ENCODE results near the gene CYSLTR2. TPM values are rescaled to one million over a fixed set of nuclear protein-coding genes. Genes with fewer than 3 reads are reported as not detected.

CYSLTR2 gene
- total and polyA plus RNA-seq, 2 experiments from 2014 or later: 5.1 to 22.2 TPM

GRCh38 chr13:48725271-48725670, 71.5 kb downstream of the CYSLTR2 start:
- TF ChIP-seq CTCF (IDR thresholded peaks at IDR 0.05; ENCODE audit: poor library complexity): no peak
- no peak for TF ChIP-seq EZH2 (IDR thresholded peaks at IDR 0.05; ENCODE audit: borderline replicate concordance)
- no peak for TF ChIP-seq EZH2phosphoT487 (IDR thresholded peaks at IDR 0.05; ENCODE audit: low read depth, severe bottlenecking, unreplicated experiment)
- H3K27ac ChIP-seq: no peak overlapping the region
- no peaks in the 10 kb centered on the region for H4K20me1 ChIP-seq (ENCODE audit: insufficient read depth, poor library complexity, severe bottlenecking)
- H3K27me3 ChIP-seq: no peaks in the 10 kb centered on the region
- H3K4me3 ChIP-seq: no peak overlapping the region
- no peaks in the 10 kb centered on the region for H3K9me3 ChIP-seq (ENCODE audit: low read depth)
- H3K79me2 ChIP-seq: no peaks in the 10 kb centered on the region
- H3K4me2 ChIP-seq: no peak overlapping the region
- no peaks in the 10 kb centered on the region for H3K9me2 ChIP-seq (replicated peaks; ENCODE audit: insufficient read depth)
- H2AFZ ChIP-seq: no peak overlapping the region
- no peak for DNase-seq (ENCODE audit: low spot score)
- no peaks in the 10 kb centered on the region for H3K36me3 ChIP-seq (replicated peaks; ENCODE audit: insufficient read depth, low read depth)
- peaks cover 12% of the 10 kb centered on the region for H3K4me1 ChIP-seq (ENCODE audit: insufficient read depth)

GRCh38 chr13:48726711-48727110, 73.0 kb downstream of the CYSLTR2 start:
- no peaks in the 10 kb centered on the region for H3K9me3 ChIP-seq (ENCODE audit: low read depth)
- 54% methylated on average over 2 of the region's 2 CpGs for WGBS (ENCODE audit: low lambda C conversion rate, missing lambda C conversion rate)
- no peak overlapping the region for H2AFZ ChIP-seq
- no peaks in the 10 kb centered on the region for H4K20me1 ChIP-seq (ENCODE audit: insufficient read depth, poor library complexity, severe bottlenecking)
- H3K36me3 ChIP-seq (replicated peaks; ENCODE audit: insufficient read depth, low read depth): no peaks in the 10 kb centered on the region
- H3K4me3 ChIP-seq: no peak overlapping the region
- no peaks in the 10 kb centered on the region for H3K79me2 ChIP-seq
- TF ChIP-seq EZH2 (IDR thresholded peaks at IDR 0.05; ENCODE audit: borderline replicate concordance) (no peak), CTCF (IDR thresholded peaks at IDR 0.05; ENCODE audit: poor library complexity) (no peak), EZH2phosphoT487 (IDR thresholded peaks at IDR 0.05; ENCODE audit: low read depth, severe bottlenecking, unreplicated experiment) (no peak)
- H3K27me3 ChIP-seq: no peaks in the 10 kb centered on the region
- no peak for DNase-seq (ENCODE audit: low spot score)
- H3K9me2 ChIP-seq (replicated peaks; ENCODE audit: insufficient read depth): no peaks in the 10 kb centered on the region
- H3K4me1 ChIP-seq (ENCODE audit: insufficient read depth): peaks cover 12% of the 10 kb centered on the region
- H3K27ac ChIP-seq: peak overlapping the region; percentile 61
- H3K4me2 ChIP-seq: no peak overlapping the region

GRCh38 chr13:48727241-48728011, 73.7 kb downstream of the CYSLTR2 start:
- no peaks in the 10 kb centered on the region for H3K9me2 ChIP-seq (replicated peaks; ENCODE audit: insufficient read depth)
- no peaks in the 10 kb centered on the region for H4K20me1 ChIP-seq (ENCODE audit: insufficient read depth, poor library complexity, severe bottlenecking)
- H3K27me3 ChIP-seq: no peaks in the 10 kb centered on the region
- H3K4me3 ChIP-seq: no peak overlapping the region
- peaks cover 12% of the 10 kb centered on the region for H3K4me1 ChIP-seq (ENCODE audit: insufficient read depth)
- H3K9me3 ChIP-seq (ENCODE audit: low read depth): no peaks in the 10 kb centered on the region
- TF ChIP-seq EZH2 (IDR thresholded peaks at IDR 0.05; ENCODE audit: borderline replicate concordance): no peak
- no peak for TF ChIP-seq CTCF (IDR thresholded peaks at IDR 0.05; ENCODE audit: poor library complexity)
- no peak for TF ChIP-seq EZH2phosphoT487 (IDR thresholded peaks at IDR 0.05; ENCODE audit: low read depth, severe bottlenecking, unreplicated experiment)
- no peaks in the 10 kb centered on the region for H3K36me3 ChIP-seq (replicated peaks; ENCODE audit: insufficient read depth, low read depth)
- H2AFZ ChIP-seq: no peak overlapping the region
- no peaks in the 10 kb centered on the region for H3K79me2 ChIP-seq
- no peak overlapping the region for H3K4me2 ChIP-seq
- WGBS (ENCODE audit: low lambda C conversion rate, missing lambda C conversion rate): 52% methylated on average over 4 of the region's 4 CpGs
- peak; percentile 67 for DNase-seq (ENCODE audit: low spot score)
- H3K27ac ChIP-seq: peak overlapping the region; percentile 76
